SK-N-SH treated with all-trans-retinoic acid at 6 μM for 48 hours (cell line): Measurements from ENCODE around the gene ABI3BP.

Experiments used
- ATAC-seq: fragments of 200-7000 bp; cut with Tn5 transposase; 3 replicates; pipeline ENCODE4 v1.9.1; 2020; ENCODE audit warnings: mild to moderate bottlenecking, moderate library complexity
- ARNTL ChIP-seq: fragments of 450-650 bp; formaldehyde crosslinking; IDR thresholded peaks from 2 replicates; pipeline ENCODE4 v1.5.0; 2020; ENCODE audit warnings: low read depth, mild to moderate bottlenecking, moderate library complexity, borderline replicate concordance
- BACH2 ChIP-seq: fragments of 250-450 bp; sonication (Bioruptor Pico); IDR thresholded peaks from 2 replicates; pipeline ENCODE4 v1.9.0; 2021; ENCODE audit warnings: mild to moderate bottlenecking, borderline replicate concordance
- CREB5 ChIP-seq: fragments of 250-450 bp; sonication (Bioruptor Pico); IDR thresholded peaks from 2 replicates; pipeline ENCODE4 v1.5.1; 2020; ENCODE audit warnings: low read depth, mild to moderate bottlenecking, moderate library complexity
- ESRRG ChIP-seq: fragments of 250-450 bp; sonication (Bioruptor Pico); IDR thresholded peaks from 2 replicates; pipeline ENCODE4 v1.6.1; 2021; ENCODE audit warnings: mild to moderate bottlenecking
- GLIS3 ChIP-seq: fragments of 250-450 bp; sonication (Bioruptor Pico); IDR thresholded peaks from 2 replicates; pipeline ENCODE4 v1.5.0; 2020; ENCODE audit warnings: mild to moderate bottlenecking, moderate library complexity
- ISL1 ChIP-seq: fragments of 250-450 bp; sonication (Bioruptor Pico); IDR thresholded peaks from 2 replicates; pipeline ENCODE4 v2.1.2; 2022; ENCODE audit warnings: mild to moderate bottlenecking, moderate library complexity
- OSR1 ChIP-seq: fragments of 250-450 bp; sonication (Bioruptor Pico); IDR thresholded peaks from 2 replicates; pipeline ENCODE4 v1.8.0; 2022; ENCODE audit warnings: moderate library complexity, mild to moderate bottlenecking, inconsistent platforms
- PPARA ChIP-seq: fragments of 250-450 bp; sonication (Bioruptor Pico); IDR thresholded peaks from 2 replicates; pipeline ENCODE4 v1.5.0; 2020; ENCODE audit warnings: mild to moderate bottlenecking, borderline replicate concordance
- RARB ChIP-seq: fragments of 250-450 bp; sonication (Bioruptor Pico); IDR thresholded peaks from 2 replicates; pipeline ENCODE4 v1.8.0; 2021; ENCODE audit warnings: mild to moderate bottlenecking, moderate library complexity
- SNAI2 ChIP-seq: fragments of 250-450 bp; sonication (Bioruptor Pico); IDR thresholded peaks from 2 replicates; pipeline ENCODE4 v1.5.0; 2020; ENCODE audit warnings: mild to moderate bottlenecking, moderate library complexity
- TCF4 ChIP-seq: fragments of 250-450 bp; sonication (Bioruptor Pico); IDR thresholded peaks from 2 replicates; pipeline ENCODE4 v1.8.0; 2021; ENCODE audit warnings: mild to moderate bottlenecking, moderate library complexity, borderline replicate concordance
- TOX ChIP-seq: fragments of 250-450 bp; sonication (Bioruptor Pico); IDR thresholded peaks from 2 replicates; pipeline ENCODE4 v1.8.0; 2021; ENCODE audit warnings: mild to moderate bottlenecking, moderate library complexity, borderline replicate concordance
- TSHZ2 ChIP-seq: fragments of 250-450 bp; sonication (Bioruptor Pico); IDR thresholded peaks from 2 replicates; pipeline ENCODE4 v1.5.0; 2020; ENCODE audit warnings: mild to moderate bottlenecking, moderate library complexity
- ZC3H10 ChIP-seq: fragments of 250-450 bp; sonication (Bioruptor Pico); IDR thresholded peaks from 2 replicates; pipeline ENCODE4 v1.5.1; 2021; ENCODE audit warnings: mild to moderate bottlenecking, moderate library complexity
- ZFP3 ChIP-seq: fragments of 250-450 bp; sonication (Bioruptor Pico); IDR thresholded peaks from 2 replicates; pipeline ENCODE4 v1.5.0; 2020; ENCODE audit warnings: mild to moderate bottlenecking, moderate library complexity
- ZFP30 ChIP-seq: fragments of 450-650 bp; formaldehyde crosslinking; IDR thresholded peaks from 2 replicates; pipeline ENCODE4 v1.5.0; 2022; ENCODE audit warnings: mild to moderate bottlenecking, moderate library complexity
- ZNF565 ChIP-seq: fragments of 450-650 bp; formaldehyde crosslinking; conservative IDR thresholded peaks from 2 replicates; pipeline ENCODE4 v1.5.0; 2020; ENCODE audit warnings: low read depth, mild to moderate bottlenecking, moderate library complexity
- ZNF8 ChIP-seq: fragments of 450-650 bp; formaldehyde crosslinking; IDR thresholded peaks from 2 replicates; pipeline ENCODE4 v1.5.0; 2020; ENCODE audit warnings: mild to moderate bottlenecking, moderate library complexity
- TF ChIP-seq, protein P1 (sequence below): fragments of 250-450 bp; sonication (Bioruptor Pico); IDR thresholded peaks from 2 replicates; pipeline ENCODE4 v1.8.0; 2021; ENCODE audit warnings: low read depth, mild to moderate bottlenecking, moderate library complexity, borderline replicate concordance
- TF ChIP-seq, protein P2 (sequence below): fragments of 250-450 bp; sonication (Bioruptor Pico); IDR thresholded peaks from 2 replicates; pipeline ENCODE4 v1.8.0; 2020; ENCODE audit warnings: mild to moderate bottlenecking, moderate library complexity, borderline replicate concordance
- TF ChIP-seq, protein P3 (sequence below): fragments of 250-450 bp; sonication (Bioruptor Pico); IDR thresholded peaks from 2 replicates; pipeline ENCODE4 v1.5.1; 2021; ENCODE audit warnings: mild to moderate bottlenecking, moderate library complexity

Gene ABI3BP

DNA sequence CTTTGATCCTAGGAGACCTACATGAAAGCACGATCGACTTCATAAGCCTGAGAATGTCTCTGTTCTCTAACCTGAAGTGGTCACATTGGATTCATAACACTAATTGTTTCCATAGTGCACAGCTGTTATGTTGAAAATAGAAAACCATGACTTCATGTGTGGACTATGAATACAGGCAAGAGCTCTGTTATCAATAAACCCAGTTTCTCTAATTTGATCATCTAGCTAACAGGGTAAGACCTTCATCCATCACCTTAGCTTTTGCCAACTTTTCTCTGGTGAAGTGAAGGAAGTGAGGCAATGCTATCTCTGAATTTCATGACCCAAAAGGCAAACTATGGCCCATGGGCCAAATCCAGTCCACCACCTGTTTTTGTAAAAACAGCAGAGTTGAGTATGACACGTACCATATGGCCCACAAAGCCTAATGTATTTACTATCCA, 27.2 kb downstream of the ABI3BP start (continued):
- TF ChIP-seq TSHZ2 (peak; percentile 86), ZFP30 (CRISPR knock-in tag) (no peak), PPARA (CRISPR knock-in tag) (peak; percentile 26; the same call in 1 of the 2 replicates), ESRRG (CRISPR knock-in tag) (no peak)
- TF ChIP-seq, protein P1, sequence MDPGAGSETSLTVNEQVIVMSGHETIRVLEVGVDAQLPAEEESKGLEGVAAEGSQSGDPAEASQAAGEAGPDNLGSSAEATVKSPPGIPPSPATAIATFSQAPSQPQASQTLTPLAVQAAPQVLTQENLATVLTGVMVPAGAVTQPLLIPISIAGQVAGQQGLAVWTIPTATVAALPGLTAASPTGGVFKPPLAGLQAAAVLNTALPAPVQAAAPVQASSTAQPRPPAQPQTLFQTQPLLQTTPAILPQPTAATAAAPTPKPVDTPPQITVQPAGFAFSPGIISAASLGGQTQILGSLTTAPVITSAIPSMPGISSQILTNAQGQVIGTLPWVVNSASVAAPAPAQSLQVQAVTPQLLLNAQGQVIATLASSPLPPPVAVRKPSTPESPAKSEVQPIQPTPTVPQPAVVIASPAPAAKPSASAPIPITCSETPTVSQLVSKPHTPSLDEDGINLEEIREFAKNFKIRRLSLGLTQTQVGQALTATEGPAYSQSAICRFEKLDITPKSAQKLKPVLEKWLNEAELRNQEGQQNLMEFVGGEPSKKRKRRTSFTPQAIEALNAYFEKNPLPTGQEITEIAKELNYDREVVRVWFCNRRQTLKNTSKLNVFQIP (CRISPR knock-in tag): no peak

DNA sequence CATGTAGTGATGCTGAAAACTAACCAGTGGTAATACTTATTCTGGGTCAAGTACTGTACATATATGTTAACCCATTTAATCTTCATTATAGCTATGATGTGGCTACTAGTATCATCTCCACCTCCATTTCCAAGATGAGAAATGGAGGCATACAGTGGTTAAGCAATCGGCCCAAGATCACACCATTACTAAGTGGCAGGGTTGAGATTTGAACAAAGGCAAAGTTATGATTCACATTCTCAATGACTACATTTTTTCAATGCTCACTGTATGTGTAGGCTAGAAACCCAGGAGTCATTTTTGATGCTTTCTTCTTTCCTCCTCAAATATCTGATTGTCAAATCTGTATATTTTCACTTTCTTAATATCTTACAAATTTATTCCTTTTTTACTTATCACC, 30.2 kb downstream of the ABI3BP start:
- no peak for TF ChIP-seq OSR1
- no peak for TF ChIP-seq ARNTL
- TF ChIP-seq ZFP30 (CRISPR knock-in tag): no peak
- TF ChIP-seq ZFP3 (CRISPR knock-in tag): no peak
- no peak for TF ChIP-seq RARB (CRISPR knock-in tag)
- TF ChIP-seq, protein P2, sequence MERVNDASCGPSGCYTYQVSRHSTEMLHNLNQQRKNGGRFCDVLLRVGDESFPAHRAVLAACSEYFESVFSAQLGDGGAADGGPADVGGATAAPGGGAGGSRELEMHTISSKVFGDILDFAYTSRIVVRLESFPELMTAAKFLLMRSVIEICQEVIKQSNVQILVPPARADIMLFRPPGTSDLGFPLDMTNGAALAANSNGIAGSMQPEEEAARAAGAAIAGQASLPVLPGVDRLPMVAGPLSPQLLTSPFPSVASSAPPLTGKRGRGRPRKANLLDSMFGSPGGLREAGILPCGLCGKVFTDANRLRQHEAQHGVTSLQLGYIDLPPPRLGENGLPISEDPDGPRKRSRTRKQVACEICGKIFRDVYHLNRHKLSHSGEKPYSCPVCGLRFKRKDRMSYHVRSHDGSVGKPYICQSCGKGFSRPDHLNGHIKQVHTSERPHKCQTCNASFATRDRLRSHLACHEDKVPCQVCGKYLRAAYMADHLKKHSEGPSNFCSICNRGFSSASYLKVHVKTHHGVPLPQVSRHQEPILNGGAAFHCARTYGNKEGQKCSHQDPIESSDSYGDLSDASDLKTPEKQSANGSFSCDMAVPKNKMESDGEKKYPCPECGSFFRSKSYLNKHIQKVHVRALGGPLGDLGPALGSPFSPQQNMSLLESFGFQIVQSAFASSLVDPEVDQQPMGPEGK (CRISPR knock-in tag): no peak
- TF ChIP-seq ESRRG (CRISPR knock-in tag): no peak
- ATAC-seq: no peak

DNA sequence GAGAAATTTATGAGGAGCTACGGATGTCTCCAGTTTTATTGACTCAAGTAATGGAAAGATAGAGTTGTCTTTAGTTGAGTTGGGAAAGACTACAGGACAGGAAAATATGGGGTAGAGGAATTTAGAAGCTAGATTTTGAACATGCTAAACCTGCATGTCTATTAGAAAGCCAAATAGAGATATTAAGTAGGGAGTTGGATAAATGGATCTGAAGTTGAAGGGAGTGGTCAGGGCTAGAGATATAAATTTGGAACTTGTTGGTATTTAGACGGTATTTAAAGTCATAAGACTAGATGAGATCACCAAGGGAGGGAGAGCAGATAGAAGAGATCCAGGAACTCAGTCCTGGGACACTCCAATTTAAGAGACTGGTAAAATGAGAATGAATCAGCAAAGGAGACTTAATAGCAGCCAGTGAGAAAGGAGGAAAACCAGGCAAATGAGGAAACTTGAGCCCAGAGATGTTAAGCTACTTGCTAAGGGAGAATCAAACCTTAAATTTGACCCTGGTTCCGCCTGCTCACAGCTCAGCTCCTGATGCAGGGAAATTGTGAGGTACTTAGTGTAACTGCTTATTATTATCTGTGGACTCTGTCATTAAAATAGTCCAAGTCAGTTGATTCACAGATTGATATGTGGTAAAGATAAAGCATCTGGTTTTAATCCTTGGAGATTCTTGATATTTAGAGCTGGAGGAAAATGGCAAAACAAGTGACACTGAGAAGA, 35.8 kb downstream of the ABI3BP start:
- ATAC-seq: peak; percentile 71
- TF ChIP-seq TCF4 (CRISPR knock-in tag) (peak; percentile 79; the same call in 1 of the 2 replicates), CREB5 (no peak)

DNA sequence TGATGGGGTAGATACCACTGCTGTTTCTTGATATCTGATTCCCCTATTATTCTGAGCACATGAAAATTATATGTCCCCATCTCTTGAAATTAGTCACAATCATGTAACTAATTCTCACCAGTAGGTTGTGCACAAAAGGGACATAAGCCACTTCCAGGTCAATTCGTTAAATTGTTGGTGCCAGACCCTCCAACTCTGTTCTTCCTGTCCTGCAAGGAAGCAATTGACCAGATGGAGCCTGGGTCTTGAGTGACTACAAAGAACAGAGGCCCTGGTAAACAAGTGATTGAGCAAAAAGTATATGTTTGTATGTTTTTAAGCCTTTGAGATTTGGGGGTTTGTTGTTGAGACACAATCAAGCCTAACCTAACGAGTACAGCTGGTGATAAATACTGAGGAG, 36.9 kb downstream of the ABI3BP start:
- no peak for ATAC-seq
- TF ChIP-seq, protein P3, sequence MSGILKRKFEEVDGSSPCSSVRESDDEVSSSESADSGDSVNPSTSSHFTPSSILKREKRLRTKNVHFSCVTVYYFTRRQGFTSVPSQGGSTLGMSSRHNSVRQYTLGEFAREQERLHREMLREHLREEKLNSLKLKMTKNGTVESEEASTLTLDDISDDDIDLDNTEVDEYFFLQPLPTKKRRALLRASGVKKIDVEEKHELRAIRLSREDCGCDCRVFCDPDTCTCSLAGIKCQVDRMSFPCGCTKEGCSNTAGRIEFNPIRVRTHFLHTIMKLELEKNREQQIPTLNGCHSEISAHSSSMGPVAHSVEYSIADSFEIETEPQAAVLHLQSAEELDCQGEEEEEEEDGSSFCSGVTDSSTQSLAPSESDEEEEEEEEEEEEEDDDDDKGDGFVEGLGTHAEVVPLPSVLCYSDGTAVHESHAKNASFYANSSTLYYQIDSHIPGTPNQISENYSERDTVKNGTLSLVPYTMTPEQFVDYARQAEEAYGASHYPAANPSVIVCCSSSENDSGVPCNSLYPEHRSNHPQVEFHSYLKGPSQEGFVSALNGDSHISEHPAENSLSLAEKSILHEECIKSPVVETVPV (CRISPR knock-in tag): no peak
- TF ChIP-seq PPARA (CRISPR knock-in tag) (no peak), OSR1 (no peak), GLIS3 (CRISPR knock-in tag) (no peak), RARB (CRISPR knock-in tag) (no peak), ARNTL (no peak), ISL1 (CRISPR knock-in tag) (no peak), ZNF565 (CRISPR knock-in tag) (no peak), ZFP3 (CRISPR knock-in tag) (no peak), ZNF8 (CRISPR knock-in tag) (no peak), ZFP30 (CRISPR knock-in tag) (no peak), SNAI2 (CRISPR knock-in tag) (no peak), ZC3H10 (CRISPR knock-in tag) (no peak), TOX (CRISPR knock-in tag) (no peak), BACH2 (CRISPR knock-in tag) (no peak), TCF4 (CRISPR knock-in tag) (no peak), ESRRG (CRISPR knock-in tag) (no peak)
- TF ChIP-seq, protein P1 (CRISPR knock-in tag): no peak
- TF ChIP-seq, protein P2 (CRISPR knock-in tag): no peak
